IMR-90 (cell line): ENCODE measurements around the gene HOXD13. TPM values are rescaled to one million over a fixed set of nuclear protein-coding genes. Genes with fewer than 3 reads are reported as not detected.

Source experiments
- ATAC-seq: fragments of 200-7000 bp; cut with Tn5 transposase; 2 replicates; pipeline ENCODE4 v1.9.1; 2020; ENCODE audit warnings: low read depth, mild to moderate bottlenecking, moderate library complexity
- BruUV-seq: library from RNA; stranded (reverse); fragments of 400-500 nt; replicated peaks from 2 replicates; lab custom pipeline; 2021; lab: Mats Ljungman, UMichigan
- CTCF ChIA-PET: fragments of 300-600 bp; formaldehyde crosslinking; extraction: SDS; loops from one replicate; lab custom pipeline; 2021; ENCODE audit warnings: antibody characterized with exemption; lab: Yijun Ruan, JAX
- POLR2A ChIA-PET: fragments of 300-600 bp; sonication (Branson Sonifier 250); formaldehyde crosslinking; loops from one replicate; lab custom pipeline; 2022; ENCODE audit warnings: antibody characterized with exemption; ENCODE audit not compliant: unreplicated experiment; lab: Charles Lee
- DNase-seq: peaks from one replicate; pipeline ENCODE4 v3.0.0; 2013
- H2AFZ ChIP-seq: replicated peaks from 2 replicates; pipeline ENCODE3; 2013; ENCODE audit warnings: low read length, mild to moderate bottlenecking; ENCODE audit not compliant: poor library complexity
- H2AK5ac ChIP-seq: 2 replicates; pipeline ENCODE4 v1.6.1; 2013; ENCODE audit warnings: low read depth, low read length, inconsistent platforms
- H2AK9ac ChIP-seq: replicated peaks from 2 replicates; pipeline ENCODE3; 2013; ENCODE audit warnings: mild to moderate bottlenecking, low read depth, low read length, moderate library complexity; ENCODE audit not compliant: poor library complexity
- H2BK120ac ChIP-seq: 2 replicates; pipeline ENCODE4 v1.6.1; 2013; ENCODE audit warnings: low read depth, low read length, inconsistent platforms
- H2BK15ac ChIP-seq: 3 replicates; pipeline ENCODE4 v1.6.1; 2013; ENCODE audit warnings: low read depth, low read length, inconsistent platforms
- H2BK20ac ChIP-seq: 2 replicates; pipeline ENCODE4 v1.6.1; 2013; ENCODE audit warnings: low read depth, mild to moderate bottlenecking, inconsistent platforms, low read length, moderate library complexity
- H2BK5ac ChIP-seq: 2 replicates; pipeline ENCODE4 v1.6.1; 2013; ENCODE audit warnings: mild to moderate bottlenecking, low read depth, low read length, inconsistent platforms; ENCODE audit not compliant: poor library complexity, severe bottlenecking
- H3K14ac ChIP-seq: replicated peaks from 2 replicates; pipeline ENCODE4 v1.6.1; 2013; ENCODE audit warnings: low read depth, low read length, inconsistent platforms
- H3K18ac ChIP-seq: 2 replicates; pipeline ENCODE4 v1.6.1; 2013; ENCODE audit warnings: low read depth, low read length, control low read depth
- H3K23ac ChIP-seq: 2 replicates; pipeline ENCODE4 v1.6.1; 2013; ENCODE audit warnings: low read depth, low read length, inconsistent platforms
- H3K27ac ChIP-seq: 2 replicates; pipeline ENCODE4 v1.5.1; 2013; ENCODE audit warnings: mild to moderate bottlenecking, control low read depth, low read length; ENCODE audit not compliant: insufficient read depth
- H3K27me3 ChIP-seq: 2 replicates; pipeline ENCODE4 v1.6.1; 2013; ENCODE audit warnings: low read length; ENCODE audit not compliant: control insufficient read depth, insufficient read depth
- H3K36me3 ChIP-seq: 2 replicates; pipeline ENCODE4 v1.6.1; 2013; ENCODE audit warnings: low read length, mixed read lengths; ENCODE audit not compliant: control insufficient read depth, insufficient read depth
- H3K4ac ChIP-seq: 2 replicates; pipeline ENCODE4 v1.6.1; 2013; ENCODE audit warnings: low read depth, low read length, inconsistent platforms
- H3K4me1 ChIP-seq: 2 replicates; pipeline ENCODE4 v1.6.1; 2013; ENCODE audit warnings: low read length, mixed read lengths; ENCODE audit not compliant: control insufficient read depth, insufficient read depth
- H3K4me2 ChIP-seq: 2 replicates; pipeline ENCODE4 v1.6.1; 2013; ENCODE audit warnings: low read depth, mild to moderate bottlenecking, control low read depth, low read length, moderate library complexity
- H3K4me3 ChIP-seq: 2 replicates; pipeline ENCODE4 v1.5.1; 2013; ENCODE audit warnings: low read depth, mild to moderate bottlenecking, control low read depth, low read length, moderate library complexity; ENCODE audit not compliant: insufficient read depth
- H3K56ac ChIP-seq: 2 replicates; pipeline ENCODE4 v1.6.1; 2013; ENCODE audit warnings: low read length, inconsistent platforms; ENCODE audit not compliant: insufficient read depth; ENCODE audit errors: extremely low read depth
- H3K79me1 ChIP-seq, 2 experiments: 2 replicates each; pipeline ENCODE4 v1.6.1; 2013; ENCODE audit warnings: low read length in 2 of 2, inconsistent platforms in 1 of 2, low read depth in 1 of 2
- H3K9ac ChIP-seq: 2 replicates; pipeline ENCODE4 v1.6.1; 2013; ENCODE audit warnings: low read depth, low read length, control low read depth
- H3K9me1 ChIP-seq: 2 replicates; pipeline ENCODE4 v1.6.1; 2013; ENCODE audit warnings: low read length, inconsistent platforms; ENCODE audit not compliant: insufficient read depth
- H3K9me3 ChIP-seq: 2 replicates; pipeline ENCODE4 v1.6.1; 2013; ENCODE audit warnings: low read length; ENCODE audit not compliant: control insufficient read depth, insufficient read depth
- H4K20me1 ChIP-seq: 2 replicates; pipeline ENCODE4 v1.6.1; 2013; ENCODE audit warnings: low read length, inconsistent platforms; ENCODE audit not compliant: insufficient read depth
- H4K5ac ChIP-seq: 2 replicates; pipeline ENCODE4 v1.6.1; 2013; ENCODE audit warnings: mild to moderate bottlenecking, low read depth, low read length, control low read depth
- H4K8ac ChIP-seq, 2 experiments: 2 replicates each; pipeline ENCODE4 v1.6.1; 2013; ENCODE audit warnings: low read depth in 2 of 2, low read length in 2 of 2, control low read depth in 1 of 2, inconsistent platforms in 1 of 2
- H4K91ac ChIP-seq: 2 replicates; pipeline ENCODE4 v1.6.1; 2013; ENCODE audit warnings: low read depth, low read length, inconsistent platforms; ENCODE audit not compliant: insufficient read depth
- CEBPB ChIP-seq: IDR thresholded peaks from 2 replicates; pipeline ENCODE4 v1.6.1; 2012; ENCODE audit warnings: low read depth, low read length, improper control_type of control experiment
- CHD1 ChIP-seq: IDR thresholded peaks from 2 replicates; pipeline ENCODE4 v1.6.1; 2012; ENCODE audit warnings: low read depth, low read length, improper control_type of control experiment
- FOS ChIP-seq: fragments of 150-350 bp; IDR thresholded peaks from 2 replicates; pipeline ENCODE4 v1.6.1; 2016; ENCODE audit warnings: low read depth, low read length
- MXI1 ChIP-seq: IDR thresholded peaks from 2 replicates; pipeline ENCODE4 v1.6.1; 2012; ENCODE audit warnings: low read depth, mild to moderate bottlenecking, low read length, moderate library complexity, borderline replicate concordance
- RFX5 ChIP-seq: IDR thresholded peaks from 2 replicates; pipeline ENCODE4 v1.8.0; 2012; ENCODE audit warnings: low read depth, mild to moderate bottlenecking, low read length, moderate library complexity
- SMC3 ChIP-seq: fragments of 150-350 bp; IDR thresholded peaks from 2 replicates; pipeline ENCODE4 v1.6.1; 2016; ENCODE audit warnings: low read depth, mild to moderate bottlenecking, antibody characterized with exemption, low read length, moderate library complexity
- WGBS, 2 experiments: methylation state at CpG; one replicate each; pipeline versions ENCODE4 v1.1.5 to v1.1.7; 2013; ENCODE audit warnings: missing lambda C conversion rate in 2 of 2; ENCODE audit not compliant: insufficient read length in 1 of 2; ENCODE audit errors: extremely low coverage in 2 of 2; 5-methylcytosine and 5-hydroxymethylcytosine counted together
- dilution Hi-C: fragments of 300-500 bp; cut with HindIII; formaldehyde crosslinking; loops from one replicate; pipeline ENCODE4 v1.14.3; 2018; ENCODE audit warnings: low sequenced_read_pairs; ENCODE audit not compliant: unreplicated experiment
- in situ Hi-C: fragments of 300-500 bp; cut with MboI; formaldehyde crosslinking; loops from 3 replicates; pipeline ENCODE4 v1.14.3; 2019; ENCODE audit warnings: low sequenced_read_pairs, inconsistent platforms, mixed read lengths
- intact Hi-C: fragments of 100-400 bp; cut with micrococcal nuclease; formaldehyde crosslinking; loops from 2 replicates; pipeline ENCODE4 v1.10.0; 2022
- polyA plus RNA-seq, 3 experiments: library from polyadenylated mRNA; depleted of rRNA; stranded (reverse); fragments of >200 nt; gene quantifications; 2 replicates each; pipeline ENCODE4 v1.2.3, GENCODE V29; 2012; ENCODE audit warnings: low replicate concordance in 1 of 3
- total RNA-seq: library from RNA; depleted of rRNA; stranded (reverse); fragments of >200 nt; gene quantifications from 2 replicates; pipeline ENCODE4 v1.2.3, GENCODE V29; 2012
- TF ChIP-seq, protein P1 (sequence below): fragments of 150-350 bp; IDR thresholded peaks from 2 replicates; pipeline ENCODE4 v1.6.1; 2017; ENCODE audit warnings: mild to moderate bottlenecking, antibody characterized with exemption, low read length, low read depth
- TF ChIP-seq, protein P2 (sequence below): conservative IDR thresholded peaks from 2 replicates; pipeline ENCODE4 v1.5.1; 2012; ENCODE audit warnings: mild to moderate bottlenecking, low read depth, low read length, improper control_type of control experiment
- TF ChIP-seq, protein P3 (sequence below): fragments of 150-350 bp; IDR thresholded peaks from 2 replicates; pipeline ENCODE4 v1.6.1; 2016; ENCODE audit warnings: low read depth, mild to moderate bottlenecking, low read length, moderate library complexity, borderline replicate concordance

Gene HOXD13
- total and polyA plus RNA-seq, 2 of the 4 experiments (the other 2 are of a cell fraction) = not detected

DNA sequence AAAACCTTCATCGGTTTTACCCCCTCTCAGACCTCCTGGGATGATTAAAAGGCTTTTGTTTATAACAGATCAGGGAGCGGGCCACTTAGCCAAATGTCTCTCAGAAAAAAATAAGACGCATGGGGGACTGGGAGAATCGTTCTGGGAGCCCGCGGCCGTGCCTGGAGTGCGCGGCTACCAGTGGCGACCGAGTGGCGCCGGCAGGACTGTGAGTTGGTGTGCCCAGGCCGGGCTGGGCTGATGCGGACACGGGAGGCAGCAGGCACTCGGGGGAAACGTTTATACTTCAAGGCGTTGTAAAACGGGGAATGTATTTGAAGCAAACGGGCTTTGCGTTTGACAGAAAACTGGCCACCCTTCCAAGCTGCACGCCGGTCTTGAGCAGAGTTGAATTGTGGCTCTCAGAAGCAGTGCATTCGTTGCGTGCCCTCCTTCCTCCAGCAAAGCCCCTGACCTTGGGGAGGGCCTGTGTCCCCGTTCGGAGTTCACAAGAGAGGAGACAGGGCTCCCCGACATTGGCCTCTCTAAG is 19.4 kb downstream of the HOXD13 start:
- Histone ChIP-seq H3K36me3 (no peaks in the 10 kb centered on the region), H3K18ac (no peak overlapping the region), H3K4me3 (no peak overlapping the region), H3K9me1 (no peaks in the 10 kb centered on the region), H3K9me3 (peaks cover 10% of the 10 kb centered on the region), H4K91ac (no peak overlapping the region), H3K56ac (no peak overlapping the region), H2AK5ac (no peak overlapping the region), H4K5ac (no peak overlapping the region), H2BK20ac (no peak overlapping the region), H4K8ac (no peak overlapping the region), H3K4me1 (no peaks in the 10 kb centered on the region), H3K4ac (no peak overlapping the region), H3K4me2 (no peak overlapping the region), H2BK5ac (no peak overlapping the region), H3K9ac (no peak overlapping the region), H3K23ac (no peak overlapping the region), H4K20me1 (no peaks in the 10 kb centered on the region), H3K27me3 (peaks cover 89% of the 10 kb centered on the region), H2AFZ (peak overlapping the region; percentile 8), H3K14ac (no peak overlapping the region), H2AK9ac (no peak overlapping the region), H3K79me1 (no peaks in the 10 kb centered on the region), H2BK120ac (no peak overlapping the region), H3K27ac (no peak overlapping the region), H2BK15ac (no peak overlapping the region)
- POLR2A ChIA-PET = no interaction called here
- dilution Hi-C loops = no loop called here
- ATAC-seq = no peak
- WGBS, 2 experiments = 0% methylated on average over 7 of the region's 29 CpGs; no CpG with 5 or more reads in 1 of the 2 experiments
- TF ChIP-seq, protein P1, sequence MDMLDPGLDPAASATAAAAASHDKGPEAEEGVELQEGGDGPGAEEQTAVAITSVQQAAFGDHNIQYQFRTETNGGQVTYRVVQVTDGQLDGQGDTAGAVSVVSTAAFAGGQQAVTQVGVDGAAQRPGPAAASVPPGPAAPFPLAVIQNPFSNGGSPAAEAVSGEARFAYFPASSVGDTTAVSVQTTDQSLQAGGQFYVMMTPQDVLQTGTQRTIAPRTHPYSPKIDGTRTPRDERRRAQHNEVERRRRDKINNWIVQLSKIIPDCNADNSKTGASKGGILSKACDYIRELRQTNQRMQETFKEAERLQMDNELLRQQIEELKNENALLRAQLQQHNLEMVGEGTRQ = no peak
- TF ChIP-seq RFX5 (no peak), MXI1 (no peak), CHD1 (no peak), FOS (no peak), SMC3 (no peak), CEBPB (no peak)
- TF ChIP-seq, protein P2, sequence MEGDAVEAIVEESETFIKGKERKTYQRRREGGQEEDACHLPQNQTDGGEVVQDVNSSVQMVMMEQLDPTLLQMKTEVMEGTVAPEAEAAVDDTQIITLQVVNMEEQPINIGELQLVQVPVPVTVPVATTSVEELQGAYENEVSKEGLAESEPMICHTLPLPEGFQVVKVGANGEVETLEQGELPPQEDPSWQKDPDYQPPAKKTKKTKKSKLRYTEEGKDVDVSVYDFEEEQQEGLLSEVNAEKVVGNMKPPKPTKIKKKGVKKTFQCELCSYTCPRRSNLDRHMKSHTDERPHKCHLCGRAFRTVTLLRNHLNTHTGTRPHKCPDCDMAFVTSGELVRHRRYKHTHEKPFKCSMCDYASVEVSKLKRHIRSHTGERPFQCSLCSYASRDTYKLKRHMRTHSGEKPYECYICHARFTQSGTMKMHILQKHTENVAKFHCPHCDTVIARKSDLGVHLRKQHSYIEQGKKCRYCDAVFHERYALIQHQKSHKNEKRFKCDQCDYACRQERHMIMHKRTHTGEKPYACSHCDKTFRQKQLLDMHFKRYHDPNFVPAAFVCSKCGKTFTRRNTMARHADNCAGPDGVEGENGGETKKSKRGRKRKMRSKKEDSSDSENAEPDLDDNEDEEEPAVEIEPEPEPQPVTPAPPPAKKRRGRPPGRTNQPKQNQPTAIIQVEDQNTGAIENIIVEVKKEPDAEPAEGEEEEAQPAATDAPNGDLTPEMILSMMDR = no peak
- TF ChIP-seq, protein P3, sequence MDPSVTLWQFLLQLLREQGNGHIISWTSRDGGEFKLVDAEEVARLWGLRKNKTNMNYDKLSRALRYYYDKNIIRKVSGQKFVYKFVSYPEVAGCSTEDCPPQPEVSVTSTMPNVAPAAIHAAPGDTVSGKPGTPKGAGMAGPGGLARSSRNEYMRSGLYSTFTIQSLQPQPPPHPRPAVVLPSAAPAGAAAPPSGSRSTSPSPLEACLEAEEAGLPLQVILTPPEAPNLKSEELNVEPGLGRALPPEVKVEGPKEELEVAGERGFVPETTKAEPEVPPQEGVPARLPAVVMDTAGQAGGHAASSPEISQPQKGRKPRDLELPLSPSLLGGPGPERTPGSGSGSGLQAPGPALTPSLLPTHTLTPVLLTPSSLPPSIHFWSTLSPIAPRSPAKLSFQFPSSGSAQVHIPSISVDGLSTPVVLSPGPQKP = no peak
- DNase-seq = no peak
- no TSS peak for BruUV-seq
- intact Hi-C loops = loop anchor here (1.0 kb wide), 1 partner anchor 23 kb away; no protein-coding TSS in a partner anchor
- in situ Hi-C loops = no loop called here
- CTCF ChIA-PET = no interaction called here
